OCI-LY1 (cell line): ENCODE results near the gene CDKL5.
A peak's percentile ranks its signal among the peaks of the same experiment; 100 is the strongest.

ENCODE experiments used
- H2AFZ ChIP-seq: fragments of 200-600 bp; sonication (generic), shearing (Covaris generic); 2 replicates; pipeline ENCODE4 v1.6.0; 2014; ENCODE audit warnings: antibody characterized with exemption, mild to moderate bottlenecking, low read length
- H3F3A ChIP-seq: fragments of 200-600 bp; sonication (generic), shearing (Covaris generic); 2 replicates; pipeline ENCODE4 v1.6.0; 2014; ENCODE audit warnings: mild to moderate bottlenecking, antibody characterized with exemption, low read length, moderate library complexity; ENCODE audit not compliant: insufficient read depth
- H3K27ac ChIP-seq: fragments of 200-600 bp; sonication (generic); 2 replicates; pipeline ENCODE4 v1.5.1; 2014; ENCODE audit warnings: low read length, mixed run types, mild to moderate bottlenecking, low read depth; ENCODE audit not compliant: poor library complexity, severe bottlenecking
- H3K27me3 ChIP-seq: fragments of 200-600 bp; sonication (generic); 2 replicates; pipeline ENCODE4 v1.6.0; 2014; ENCODE audit warnings: antibody characterized with exemption, mild to moderate bottlenecking, low read length, moderate library complexity; ENCODE audit not compliant: insufficient read depth
- H3K36me3 ChIP-seq: fragments of 200-600 bp; sonication (generic); 2 replicates; pipeline ENCODE4 v1.6.1; 2014; ENCODE audit warnings: mild to moderate bottlenecking, antibody characterized with exemption, low read length, moderate library complexity, mixed read lengths; ENCODE audit not compliant: insufficient read depth
- H3K4me1 ChIP-seq: fragments of 200-600 bp; sonication (generic); 2 replicates; pipeline ENCODE4 v1.5.1; 2014; ENCODE audit warnings: mild to moderate bottlenecking, low read length, moderate library complexity; ENCODE audit not compliant: insufficient read depth, severe bottlenecking
- H3K4me2 ChIP-seq: fragments of 200-600 bp; sonication (generic), shearing (Covaris generic); 2 replicates; pipeline ENCODE4 v1.6.1; 2014; ENCODE audit warnings: low read length
- H3K4me3 ChIP-seq: fragments of 200-600 bp; sonication (generic); 2 replicates; pipeline ENCODE4 v1.5.1; 2014; ENCODE audit warnings: low read length, low read depth, mild to moderate bottlenecking, mixed read lengths; ENCODE audit not compliant: poor library complexity, severe bottlenecking
- H3K79me2 ChIP-seq: fragments of 200-600 bp; shearing (Covaris generic); 2 replicates; pipeline ENCODE4 v1.6.1; 2016; ENCODE audit warnings: mixed run types, low read length, mixed read lengths; ENCODE audit not compliant: insufficient read depth
- H3K9ac ChIP-seq: fragments of 200-600 bp; sonication (generic), shearing (Covaris generic); 2 replicates; pipeline ENCODE4 v1.6.1; 2014; ENCODE audit warnings: mild to moderate bottlenecking, low read length, mixed read lengths
- H3K9me2 ChIP-seq: fragments of 200-600 bp; sonication (generic), shearing (Covaris generic); 2 replicates; pipeline ENCODE4 v1.6.1; 2014; ENCODE audit warnings: low read depth, mild to moderate bottlenecking, low read length, mixed read lengths
- H3K9me3 ChIP-seq: fragments of 200-600 bp; shearing (Covaris generic); 2 replicates; pipeline ENCODE4 v1.6.1; 2014; ENCODE audit warnings: low read length, mixed read lengths
- H4K20me1 ChIP-seq: fragments of 200-600 bp; sonication (generic), shearing (Covaris generic); 2 replicates; pipeline ENCODE4 v1.6.0; 2016; ENCODE audit warnings: mild to moderate bottlenecking, low read length; ENCODE audit not compliant: insufficient read depth
- EZH2 ChIP-seq: fragments of 200-600 bp; sonication (generic), shearing (Covaris generic); IDR thresholded peaks from 2 replicates; pipeline ENCODE4 v1.8.0; 2017; ENCODE audit warnings: borderline replicate concordance, mixed run types, mild to moderate bottlenecking, antibody characterized with exemption, low read length, moderate library complexity, mixed read lengths
- TF ChIP-seq, protein P1 (sequence below): fragments of 200-600 bp; sonication (generic), shearing (Covaris generic); IDR thresholded peaks from 2 replicates; pipeline ENCODE4 v1.5.1; 2017; ENCODE audit warnings: mild to moderate bottlenecking, antibody characterized with exemption, low read length, moderate library complexity, mixed read lengths

Gene CDKL5

GRCh38 chrX:18674788-18675735 lies 249.7 kb downstream of the CDKL5 start:
- peak overlapping the region; percentile 39 for H3K27ac ChIP-seq
- no peaks in the 10 kb centered on the region for H3F3A ChIP-seq
- H2AFZ ChIP-seq: peak overlapping the region; percentile 82; the same call in 1 of the 2 replicates
- H3K36me3 ChIP-seq: no peaks in the 10 kb centered on the region
- H4K20me1 ChIP-seq: no peaks in the 10 kb centered on the region
- H3K27me3 ChIP-seq: no peaks in the 10 kb centered on the region
- no peaks in the 10 kb centered on the region for H3K79me2 ChIP-seq
- H3K4me1 ChIP-seq: peaks cover 18% of the 10 kb centered on the region
- H3K9me2 ChIP-seq: no peaks in the 10 kb centered on the region
- TF ChIP-seq EZH2: no peak
- TF ChIP-seq, protein P1, sequence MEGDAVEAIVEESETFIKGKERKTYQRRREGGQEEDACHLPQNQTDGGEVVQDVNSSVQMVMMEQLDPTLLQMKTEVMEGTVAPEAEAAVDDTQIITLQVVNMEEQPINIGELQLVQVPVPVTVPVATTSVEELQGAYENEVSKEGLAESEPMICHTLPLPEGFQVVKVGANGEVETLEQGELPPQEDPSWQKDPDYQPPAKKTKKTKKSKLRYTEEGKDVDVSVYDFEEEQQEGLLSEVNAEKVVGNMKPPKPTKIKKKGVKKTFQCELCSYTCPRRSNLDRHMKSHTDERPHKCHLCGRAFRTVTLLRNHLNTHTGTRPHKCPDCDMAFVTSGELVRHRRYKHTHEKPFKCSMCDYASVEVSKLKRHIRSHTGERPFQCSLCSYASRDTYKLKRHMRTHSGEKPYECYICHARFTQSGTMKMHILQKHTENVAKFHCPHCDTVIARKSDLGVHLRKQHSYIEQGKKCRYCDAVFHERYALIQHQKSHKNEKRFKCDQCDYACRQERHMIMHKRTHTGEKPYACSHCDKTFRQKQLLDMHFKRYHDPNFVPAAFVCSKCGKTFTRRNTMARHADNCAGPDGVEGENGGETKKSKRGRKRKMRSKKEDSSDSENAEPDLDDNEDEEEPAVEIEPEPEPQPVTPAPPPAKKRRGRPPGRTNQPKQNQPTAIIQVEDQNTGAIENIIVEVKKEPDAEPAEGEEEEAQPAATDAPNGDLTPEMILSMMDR: no peak
- peak overlapping the region; percentile 81 for H3K9ac ChIP-seq
- peak overlapping the region; percentile 79 for H3K4me3 ChIP-seq
- no peaks in the 10 kb centered on the region for H3K9me3 ChIP-seq
- H3K4me2 ChIP-seq: peak overlapping the region; percentile 89

DNA sequence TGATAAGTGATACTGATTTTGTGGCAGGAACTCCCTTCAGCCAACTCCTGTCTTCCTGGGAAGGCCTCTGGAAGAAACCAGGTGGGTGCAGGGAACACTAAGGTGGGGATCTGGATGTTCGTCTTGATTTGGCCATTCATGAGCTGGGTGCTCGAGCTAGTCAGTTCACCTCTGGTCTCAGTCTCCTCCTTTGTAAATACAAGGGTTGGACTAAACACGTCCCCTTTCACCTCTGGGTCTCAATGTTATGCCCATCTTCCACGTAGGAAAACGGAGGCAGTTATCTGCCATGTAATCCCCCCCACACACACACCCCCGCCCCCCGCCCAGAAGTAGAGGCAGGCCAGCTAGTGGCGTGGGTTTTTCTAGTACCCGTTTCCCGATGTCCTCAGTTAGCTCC lies 250.6 kb downstream of the CDKL5 start:
- peak overlapping the region; percentile 89 for H3K4me2 ChIP-seq
- no peaks in the 10 kb centered on the region for H4K20me1 ChIP-seq

DNA sequence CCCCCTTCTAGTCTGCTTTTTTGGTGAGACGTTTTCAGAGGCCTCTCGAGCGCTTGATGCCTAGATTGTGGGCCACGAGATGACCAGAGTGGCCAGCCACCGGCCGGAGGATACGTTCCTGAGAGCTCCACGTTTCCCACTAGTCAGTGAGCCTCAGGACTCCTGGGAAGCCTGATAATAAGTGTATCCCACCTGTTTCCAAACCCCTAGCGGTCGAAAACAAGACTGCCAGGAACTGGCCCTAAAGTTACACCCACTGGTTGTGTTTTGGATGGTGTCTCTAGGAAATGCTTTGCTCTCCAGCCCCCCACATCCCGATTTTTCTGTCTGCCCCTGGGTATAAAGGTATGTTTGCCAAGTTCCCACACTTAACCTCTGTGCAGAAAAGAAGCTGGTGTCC lies 251.1 kb downstream of the CDKL5 start:
- Histone ChIP-seq H2AFZ (no peak overlapping the region), H4K20me1 (no peaks in the 10 kb centered on the region), H3K4me3 (no peak overlapping the region), H3F3A (no peaks in the 10 kb centered on the region), H3K79me2 (no peaks in the 10 kb centered on the region), H3K9me2 (no peaks in the 10 kb centered on the region), H3K4me2 (peak overlapping the region; percentile 89; the same call in 1 of the 2 replicates), H3K4me1 (peaks cover 18% of the 10 kb centered on the region), H3K36me3 (no peaks in the 10 kb centered on the region), H3K27me3 (no peaks in the 10 kb centered on the region), H3K27ac (no peak overlapping the region), H3K9me3 (no peaks in the 10 kb centered on the region), H3K9ac (no peak overlapping the region)
- TF ChIP-seq, protein P1: 0 out of 2 replicates have a peak, but pooled peaks have one; percentile 29
- TF ChIP-seq EZH2: no peak

More for the DNA sequence above, 250.6 kb downstream of the CDKL5 start:
- Histone ChIP-seq H3K27ac (no peak overlapping the region), H3K79me2 (no peaks in the 10 kb centered on the region), H2AFZ (no peak overlapping the region), H3K27me3 (no peaks in the 10 kb centered on the region), H3K36me3 (no peaks in the 10 kb centered on the region), H3F3A (no peaks in the 10 kb centered on the region), H3K9me2 (no peaks in the 10 kb centered on the region), H3K4me1 (peaks cover 18% of the 10 kb centered on the region), H3K9ac (no peak overlapping the region), H3K4me3 (peak overlapping the region; percentile 13), H3K9me3 (no peaks in the 10 kb centered on the region)
- no peak for TF ChIP-seq EZH2
- TF ChIP-seq, protein P1: no peak
